GM03348 (cell line): ENCODE results near the gene DPAGT1.

ENCODE experiments used
- DNase-seq: peaks from one replicate; pipeline ENCODE4 v3.0.0; 2012; ENCODE audit warnings: low spot score

Gene DPAGT1

DNA sequence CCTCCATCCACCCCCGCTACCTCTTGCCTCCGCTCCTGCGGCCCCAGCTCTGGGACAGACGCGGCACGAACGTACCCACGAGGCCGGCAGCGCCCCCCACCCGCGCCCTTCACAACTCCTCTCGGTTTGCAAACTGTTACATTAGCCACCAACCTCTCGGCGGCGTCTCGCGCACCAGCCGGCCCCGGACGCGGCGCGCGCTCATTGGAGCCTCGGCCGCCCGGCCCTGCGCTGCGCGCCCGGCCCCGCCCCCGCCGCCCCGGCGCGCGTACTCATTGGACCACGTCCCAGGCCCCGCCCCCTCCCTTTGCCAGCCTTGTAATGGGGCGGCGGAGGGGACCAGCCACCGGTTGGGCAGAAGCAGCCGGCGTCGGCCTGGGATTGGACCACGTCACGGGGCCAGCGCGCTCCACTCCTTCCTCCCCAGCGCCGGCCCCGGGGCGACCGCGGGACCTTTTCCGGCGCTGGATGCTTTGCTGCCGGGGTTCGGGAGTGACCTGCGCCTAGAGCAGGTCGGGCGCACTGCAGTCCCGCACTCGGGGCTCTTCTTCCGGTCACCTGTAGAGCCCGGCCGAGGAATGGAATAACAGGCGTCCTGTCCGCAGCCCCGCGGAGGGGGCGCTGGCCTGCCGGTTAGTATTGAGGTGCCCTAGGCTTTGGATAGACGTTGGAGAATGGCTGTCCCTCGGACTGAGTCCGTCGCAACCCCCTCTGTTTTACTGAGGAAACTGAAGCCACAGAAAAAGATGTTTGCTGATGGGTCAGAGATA, 44.5 kb downstream of the DPAGT1 start, which contains the start of gene HYOU1:
Gene HYOU1 (minus strand): TSS at position 206 of the 770 bp plus-strand sequence. CDS start 1,045 bp downstream, outside the sequence.
- peak; percentile 98 for DNase-seq

GRCh38 chr11:119056421-119056999, 45.1 kb downstream of the DPAGT1 start:
- DNase-seq: peak; percentile 42

- peak; percentile 39 for DNase-seq
Observed at GRCh38 chr11:119055901-119056300, 45.8 kb downstream of the DPAGT1 start.

DNA sequence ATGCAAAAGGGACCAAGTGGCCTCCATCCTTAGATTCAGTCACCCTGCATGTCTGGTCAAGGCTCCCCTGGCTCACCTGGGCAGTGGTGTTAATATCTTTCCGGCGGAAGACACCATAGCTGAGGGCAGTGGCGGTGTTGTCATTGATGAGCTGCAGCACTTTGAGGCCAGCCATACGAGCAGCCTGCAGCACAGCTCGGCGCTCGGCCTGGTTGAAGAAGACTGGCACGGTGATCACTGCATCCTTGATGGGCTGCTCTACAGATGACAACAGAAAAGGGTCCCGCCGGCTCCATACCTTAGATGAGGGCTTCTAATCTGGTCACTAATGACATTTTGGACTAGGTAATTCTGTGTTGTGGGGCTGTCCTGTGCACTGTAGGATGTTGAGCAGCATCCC, 47.2 kb downstream of the DPAGT1 start:
- DNase-seq: no peak

GRCh38 chr11:119052163-119052814, 49.4 kb downstream of the DPAGT1 start:
- DNase-seq: no peak

DNA sequence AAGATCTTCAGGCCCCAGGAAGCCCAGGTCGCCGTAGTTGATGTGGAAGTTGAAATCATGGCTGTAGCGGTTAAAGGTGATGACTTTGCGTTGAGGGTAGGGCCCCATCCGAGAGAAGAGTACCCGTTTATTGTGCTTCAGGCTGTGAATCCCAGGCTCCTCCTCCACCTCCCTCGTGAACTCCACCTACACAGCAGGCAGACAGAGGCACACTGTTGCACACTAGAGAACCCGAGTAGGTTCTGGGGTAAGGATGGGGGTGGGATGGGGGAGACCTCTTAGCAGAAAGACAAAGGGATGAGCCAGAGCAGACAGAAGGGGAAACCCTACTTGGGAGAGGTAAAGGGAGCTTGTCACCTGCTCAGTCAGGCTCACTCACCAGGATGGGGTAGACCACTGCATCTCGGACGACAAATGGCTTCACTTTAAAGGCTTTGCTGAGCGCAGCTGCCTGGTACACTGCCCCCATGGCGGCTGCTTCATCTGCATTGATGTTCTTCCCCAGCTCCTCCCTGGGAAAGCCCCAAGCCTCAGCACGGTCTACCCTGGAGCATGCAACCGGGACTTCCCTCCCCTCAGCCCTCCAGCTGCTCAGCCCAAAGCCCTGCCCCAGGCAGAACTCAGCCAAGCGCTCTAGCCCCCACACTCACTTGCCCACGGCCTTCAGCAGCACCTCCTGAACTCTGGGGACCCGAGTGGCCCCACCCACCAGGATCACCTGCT, 50.1 kb downstream of the DPAGT1 start:
- no peak for DNase-seq

GRCh38 chr11:119049081-119049480, 52.6 kb downstream of the DPAGT1 start:
- no peak for DNase-seq

DNA sequence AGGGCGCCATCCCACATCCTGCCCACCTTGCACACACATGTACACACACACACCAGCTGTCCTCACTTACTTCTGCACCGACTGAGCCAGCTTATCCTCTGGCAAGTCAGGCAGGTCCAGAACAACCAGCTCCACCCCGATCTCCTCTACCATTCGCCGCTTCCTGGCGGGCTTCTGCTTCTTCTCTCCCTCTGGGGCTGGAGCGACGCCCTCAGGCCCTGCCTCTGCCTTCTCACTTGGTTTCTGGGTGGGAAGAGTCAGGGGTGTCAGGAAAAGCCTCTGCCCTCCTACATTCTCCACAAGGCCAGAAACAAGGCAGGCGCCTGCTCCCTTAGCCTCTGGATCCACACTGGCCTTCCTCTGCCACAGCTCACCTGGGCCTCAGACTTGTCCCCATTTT, 53.0 kb downstream of the DPAGT1 start:
- DNase-seq: no peak

DNA sequence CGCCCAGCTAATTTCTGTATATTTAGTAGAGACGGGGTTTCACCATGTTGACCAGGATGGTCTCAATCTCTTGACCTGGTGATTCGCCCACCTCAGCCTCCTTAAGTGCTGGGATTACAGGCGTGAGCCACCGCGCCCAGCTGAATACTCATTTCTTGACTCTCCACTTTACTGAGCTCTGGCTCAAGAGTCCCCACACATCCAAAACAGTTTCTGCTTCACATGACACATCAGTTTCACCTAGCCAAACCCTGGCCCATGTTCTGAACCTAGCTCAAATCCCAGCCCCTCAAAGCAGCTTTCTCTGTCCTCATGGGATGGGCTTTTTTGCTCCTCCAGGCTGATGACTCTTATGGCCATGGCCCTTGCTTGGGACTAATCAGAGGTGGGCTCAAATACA, 54.4 kb downstream of the DPAGT1 start:
- no peak for DNase-seq
